CD4-positive, alpha-beta T cell (primary cell): ENCODE data around the gene CNOT10. TPM values are rescaled to one million over a fixed set of nuclear protein-coding genes. Genes with fewer than 3 reads are reported as not detected.

Experiments used
- ATAC-seq: fragments of 200-7000 bp; cut with Tn5 transposase; one replicate; pipeline ENCODE4 v1.10.0; 2022; ENCODE audit warnings: mild to moderate bottlenecking; ENCODE audit not compliant: poor library complexity
- CTCF ChIA-PET: fragments of 350-600 bp; sonication (Branson Sonifier 250); formaldehyde crosslinking; loops from one replicate; lab custom pipeline; 2021; ENCODE audit warnings: antibody characterized with exemption, inconsistent platforms; lab: Charles Lee
- POLR2A ChIA-PET: fragments of 350-600 bp; sonication (Branson Sonifier 250); formaldehyde crosslinking; loops from one replicate; lab custom pipeline; 2021; ENCODE audit warnings: antibody characterized with exemption, inconsistent platforms; lab: Charles Lee
- DNase-seq, 14 experiments: peaks; one replicate each; pipeline ENCODE4 v3.0.0-alpha.2; 2013 to 2020; ENCODE audit warnings: mixed read lengths in 2 of 14
- H3K27ac ChIP-seq, 2 donors: one replicate each; pipeline versions ENCODE4 v1.5.1 to v1.7.0; 2013; ENCODE audit warnings: low read length in 2 of 2, low read depth in 1 of 2, mild to moderate bottlenecking in 1 of 2
- H3K27me3 ChIP-seq, 2 experiments: 1 replicate in 1 of 2; 2 replicates in 1 of 2; pipeline versions ENCODE4 v1.6.1 to v1.7.0; 2013; ENCODE audit warnings: low read length in 2 of 2, control low read depth in 1 of 2, mild to moderate bottlenecking in 1 of 2, moderate library complexity in 1 of 2; ENCODE audit not compliant: insufficient read depth in 2 of 2, control insufficient read depth in 1 of 2
- H3K36me3 ChIP-seq: one replicate; pipeline ENCODE4 v1.6.1; 2013; ENCODE audit warnings: low read length, control low read depth; ENCODE audit not compliant: insufficient read depth
- H3K4me1 ChIP-seq: one replicate; pipeline ENCODE4 v1.6.1; 2013; ENCODE audit warnings: low read length, control low read depth; ENCODE audit not compliant: insufficient read depth
- H3K4me3 ChIP-seq: one replicate; pipeline ENCODE4 v1.5.1; 2013; ENCODE audit warnings: mild to moderate bottlenecking, low read length, moderate library complexity
- H3K9me3 ChIP-seq, 2 experiments: 1 replicate in 1 of 2; 2 replicates in 1 of 2; pipeline versions ENCODE4 v1.6.1 to v1.7.0; 2013; ENCODE audit warnings: low read length in 2 of 2, mild to moderate bottlenecking in 2 of 2, control low read depth in 1 of 2, moderate library complexity in 1 of 2; ENCODE audit not compliant: control insufficient read depth in 1 of 2, insufficient read depth in 1 of 2
- H3K27ac Mint-ChIP-seq: one replicate; pipeline ENCODE4 v1.8.0; 2020; ENCODE audit warnings: mixed read lengths
- H3K27me3 Mint-ChIP-seq: one replicate; pipeline ENCODE4 v1.8.0; 2021; ENCODE audit warnings: mixed read lengths
- H3K36me3 Mint-ChIP-seq: one replicate; pipeline ENCODE4 v1.8.0; 2021; ENCODE audit warnings: low read depth, mixed read lengths
- H3K4me1 Mint-ChIP-seq: one replicate; pipeline ENCODE4 v1.8.0; 2021; ENCODE audit warnings: low read depth, mixed read lengths
- H3K4me3 Mint-ChIP-seq: one replicate; pipeline ENCODE4 v1.8.0; 2020; ENCODE audit warnings: mild to moderate bottlenecking, mixed read lengths
- H3K9me3 Mint-ChIP-seq: one replicate; pipeline ENCODE4 v1.8.0; 2020; ENCODE audit warnings: mixed read lengths
- CTCF ChIP-seq: fragments of 200-600 bp; IDR thresholded peaks from one replicate; pipeline ENCODE4 v1.8.0; 2022; ENCODE audit warnings: antibody characterized with exemption, mild to moderate bottlenecking
- intact Hi-C, 2 experiments: fragments of 100-400 bp; cut with DNase I in 1 of 2; cut with micrococcal nuclease in 1 of 2; formaldehyde crosslinking; loops; one replicate each; pipeline versions ENCODE4 v1.15.1 to v1.9.0; 2023 to 2025; cut with DNase I, micrococcal nuclease
- total RNA-seq, 174 experiments: library from RNA in 2 of 174; stranded (reverse) in 2 of 174; gene quantifications; one replicate each; pipeline ENCODE4 v1.2.3 and lab custom pipeline; 2021 to 2026

CNOT10 gene
- total RNA-seq, 2 experiments from 2014 or later, result 31.3 to 42.0 TPM

GRCh38 chr3:32757618-32758374 lies 72.8 kb downstream of the CNOT10 start:
- Histone ChIP-seq H3K27me3 (no peaks in the 10 kb centered on the region), H3K36me3 (peaks cover 17% of the 10 kb centered on the region), H3K9me3 (no peaks in the 10 kb centered on the region), H3K4me1 (no peaks in the 10 kb centered on the region), H3K4me3 (no peak overlapping the region), H3K27ac (no peak overlapping the region)
- H3K4me3 Mint-ChIP-seq, result no peak overlapping the region
- no peaks in the 10 kb centered on the region for H3K9me3 Mint-ChIP-seq
- ChIA-PET POLR2A (no interaction called here), CTCF (no interaction called here)
- no peak overlapping the region for H3K27ac Mint-ChIP-seq
- ATAC-seq (no peak), DNase-seq (no peak)
- no peaks in the 10 kb centered on the region for H3K27me3 Mint-ChIP-seq
- no peaks in the 10 kb centered on the region for H3K4me1 Mint-ChIP-seq
- H3K36me3 Mint-ChIP-seq, result peaks cover 39% of the 10 kb centered on the region
- no peak for TF ChIP-seq CTCF
- intact Hi-C loops, result no loop called here

GRCh38 chr3:32758375-32758753 lies 73.4 kb downstream of the CNOT10 start:
- CTCF ChIA-PET, result no interaction called here

GRCh38 chr3:32759342-32759741 lies 74.4 kb downstream of the CNOT10 start:
- Mint-ChIP-seq H3K36me3 (peaks cover 42% of the 10 kb centered on the region), H3K4me1 (no peaks in the 10 kb centered on the region), H3K27me3 (no peaks in the 10 kb centered on the region), H3K4me3 (no peak overlapping the region), H3K27ac (no peak overlapping the region), H3K9me3 (no peaks in the 10 kb centered on the region)
- ChIA-PET CTCF (no interaction called here), POLR2A (no interaction called here)
- intact Hi-C loops, result no loop called here
- Histone ChIP-seq H3K9me3 (no peaks in the 10 kb centered on the region), H3K4me3 (no peak overlapping the region), H3K27me3 (no peaks in the 10 kb centered on the region), H3K4me1 (no peaks in the 10 kb centered on the region), H3K27ac (no peak overlapping the region), H3K36me3 (peaks cover 21% of the 10 kb centered on the region)
- DNase-seq (no peak), ATAC-seq (no peak)
- TF ChIP-seq CTCF, result no peak

More at GRCh38 chr3:32758375-32758753, 73.4 kb downstream of the CNOT10 start:
- no peaks in the 10 kb centered on the region for H3K4me1 Mint-ChIP-seq
- Histone ChIP-seq H3K4me3 (no peak overlapping the region), H3K9me3 (no peaks in the 10 kb centered on the region), H3K36me3 (peaks cover 19% of the 10 kb centered on the region), H3K27ac (no peak overlapping the region), H3K27me3 (no peaks in the 10 kb centered on the region), H3K4me1 (no peaks in the 10 kb centered on the region)
- no peak overlapping the region for H3K27ac Mint-ChIP-seq
- POLR2A ChIA-PET, result no interaction called here
- DNase-seq, result no peak
- no peak overlapping the region for H3K4me3 Mint-ChIP-seq
- no peak for TF ChIP-seq CTCF
- intact Hi-C loops, result no loop called here
- ATAC-seq, result no peak
- H3K27me3 Mint-ChIP-seq, result no peaks in the 10 kb centered on the region
- H3K9me3 Mint-ChIP-seq, result no peaks in the 10 kb centered on the region
- H3K36me3 Mint-ChIP-seq, result peaks cover 39% of the 10 kb centered on the region
